Measurements from ENCODE around the gene NAA60.
"Not testable (repeated sequence)": the region's sequence is repeated elsewhere in the genome, so short reads cannot be mapped to it uniquely, and the experiment has no call there.

Gene NAA60

GRCh38 chr16:3520841-3521240 lies 77.4 kb downstream of the NAA60 start:
- no peak overlapping the region for H3K4me3 ChIP-seq (ENCODE audit: low read depth, low read length)
- no peak for DNase-seq (ENCODE audit: low read depth)
- no peak for TF ChIP-seq CTCF (conservative IDR thresholded peaks at IDR 0.05; ENCODE audit: low read depth, low read length)

- no peak overlapping the region for H3K4me3 ChIP-seq (ENCODE audit: low read depth, low read length)
- no peak for TF ChIP-seq CTCF (conservative IDR thresholded peaks at IDR 0.05; ENCODE audit: low read depth, low read length)
- no peak for DNase-seq (ENCODE audit: low read depth)
These were observed 79.8 kb downstream of the NAA60 start for GRCh38 chr16:3523281-3523680.

- no peak overlapping the region for H3K4me3 ChIP-seq (ENCODE audit: low read depth, low read length)
- no peak for TF ChIP-seq CTCF (conservative IDR thresholded peaks at IDR 0.05; ENCODE audit: low read depth, low read length)
- DNase-seq (ENCODE audit: low read depth): no peak
These were observed 82.5 kb downstream of the NAA60 start for GRCh38 chr16:3525951-3526350.

- TF ChIP-seq CTCF (conservative IDR thresholded peaks at IDR 0.05; ENCODE audit: low read depth, low read length): peak; percentile 73
- not testable (repeated sequence) for H3K4me3 ChIP-seq (ENCODE audit: low read depth, low read length)
- DNase-seq (ENCODE audit: low read depth): peak; percentile 82
These were observed 83.8 kb downstream of the NAA60 start for GRCh38 chr16:3527216-3527829.

- H3K4me3 ChIP-seq (ENCODE audit: low read depth, low read length): no peak overlapping the region
- DNase-seq (ENCODE audit: low read depth): no peak
- no peak for TF ChIP-seq CTCF (conservative IDR thresholded peaks at IDR 0.05; ENCODE audit: low read depth, low read length)
These were observed 84.9 kb downstream of the NAA60 start for GRCh38 chr16:3528406-3528805.

- DNase-seq (ENCODE audit: low read depth): no peak
- H3K4me3 ChIP-seq (ENCODE audit: low read depth, low read length): no peak overlapping the region
- no peak for TF ChIP-seq CTCF (conservative IDR thresholded peaks at IDR 0.05; ENCODE audit: low read depth, low read length)
These were observed 85.7 kb downstream of the NAA60 start for GRCh38 chr16:3529175-3529574.

- TF ChIP-seq CTCF (conservative IDR thresholded peaks at IDR 0.05; ENCODE audit: low read depth, low read length): no peak
- no peak for DNase-seq (ENCODE audit: low read depth)
- no peak overlapping the region for H3K4me3 ChIP-seq (ENCODE audit: low read depth, low read length)
These were observed 87.0 kb downstream of the NAA60 start for GRCh38 chr16:3530371-3530914.
